ENCODE results near the gene RBPJ. TPM values are rescaled to one million over a fixed set of nuclear protein-coding genes. Genes with fewer than 3 reads are reported as not detected.

The RBPJ gene
- total RNA-seq, 6 experiments from 2014 or later = 60.9 to 71.7 (median 69.0) TPM

DNA sequence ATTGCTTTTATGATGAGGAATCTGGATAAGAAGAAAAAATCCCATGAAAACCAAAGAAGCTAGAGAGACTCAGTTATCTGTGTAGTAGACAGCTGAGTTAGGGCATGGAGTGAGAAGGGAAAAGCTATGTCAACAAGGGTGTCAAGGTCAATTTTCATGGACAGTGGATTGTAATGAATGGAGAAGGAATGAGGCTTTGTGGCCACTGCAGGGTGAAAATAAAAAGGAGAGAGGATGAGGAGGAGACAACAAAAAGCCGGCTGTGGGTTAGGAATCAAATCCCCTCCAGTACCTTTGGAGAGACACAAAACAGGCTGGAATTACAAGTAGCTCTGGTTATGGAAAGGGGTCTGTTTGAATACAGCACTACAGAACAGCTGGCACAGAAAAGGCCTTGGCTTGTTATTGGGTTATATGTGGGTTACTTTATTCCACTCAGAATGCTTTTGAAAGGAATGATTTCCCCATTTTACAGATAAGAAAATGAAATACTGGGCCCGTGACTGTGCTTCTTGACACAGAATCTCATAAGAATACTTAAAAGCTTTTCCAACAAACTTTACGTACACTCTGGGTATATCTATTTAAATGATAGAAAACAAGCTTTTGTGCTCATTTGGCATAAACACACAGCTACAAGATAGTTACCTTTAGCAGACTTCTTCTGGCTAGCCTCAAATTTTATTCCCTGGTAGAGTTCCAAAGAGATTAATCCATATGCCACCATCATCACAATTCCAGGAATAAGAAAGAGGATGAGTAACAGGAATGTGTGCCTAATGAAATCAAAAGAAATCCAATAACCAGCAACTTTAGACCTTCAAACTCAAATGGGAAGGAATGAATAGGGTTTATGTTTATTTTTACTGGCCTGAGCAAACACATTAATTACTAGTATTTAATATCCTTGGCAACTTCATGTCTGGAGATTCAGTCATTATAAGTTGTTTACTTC is 162.0 kb downstream of the RBPJ start:
- Mint-ChIP-seq H3K9me3 (no peaks in the 10 kb centered on the region), H3K4me3 (no peak overlapping the region), H3K27me3 (ENCODE audit: insufficient read depth) (peaks cover 20% of the 10 kb centered on the region), H3K27ac (no peak overlapping the region), H3K4me1 (ENCODE audit: low read depth) (no peaks in the 10 kb centered on the region), H3K36me3 (ENCODE audit: low read depth) (no peaks in the 10 kb centered on the region)
- no peak for DNase-seq
- TF ChIP-seq, protein P1, sequence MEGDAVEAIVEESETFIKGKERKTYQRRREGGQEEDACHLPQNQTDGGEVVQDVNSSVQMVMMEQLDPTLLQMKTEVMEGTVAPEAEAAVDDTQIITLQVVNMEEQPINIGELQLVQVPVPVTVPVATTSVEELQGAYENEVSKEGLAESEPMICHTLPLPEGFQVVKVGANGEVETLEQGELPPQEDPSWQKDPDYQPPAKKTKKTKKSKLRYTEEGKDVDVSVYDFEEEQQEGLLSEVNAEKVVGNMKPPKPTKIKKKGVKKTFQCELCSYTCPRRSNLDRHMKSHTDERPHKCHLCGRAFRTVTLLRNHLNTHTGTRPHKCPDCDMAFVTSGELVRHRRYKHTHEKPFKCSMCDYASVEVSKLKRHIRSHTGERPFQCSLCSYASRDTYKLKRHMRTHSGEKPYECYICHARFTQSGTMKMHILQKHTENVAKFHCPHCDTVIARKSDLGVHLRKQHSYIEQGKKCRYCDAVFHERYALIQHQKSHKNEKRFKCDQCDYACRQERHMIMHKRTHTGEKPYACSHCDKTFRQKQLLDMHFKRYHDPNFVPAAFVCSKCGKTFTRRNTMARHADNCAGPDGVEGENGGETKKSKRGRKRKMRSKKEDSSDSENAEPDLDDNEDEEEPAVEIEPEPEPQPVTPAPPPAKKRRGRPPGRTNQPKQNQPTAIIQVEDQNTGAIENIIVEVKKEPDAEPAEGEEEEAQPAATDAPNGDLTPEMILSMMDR (IDR thresholded peaks at IDR 0.05) = no peak

DNA sequence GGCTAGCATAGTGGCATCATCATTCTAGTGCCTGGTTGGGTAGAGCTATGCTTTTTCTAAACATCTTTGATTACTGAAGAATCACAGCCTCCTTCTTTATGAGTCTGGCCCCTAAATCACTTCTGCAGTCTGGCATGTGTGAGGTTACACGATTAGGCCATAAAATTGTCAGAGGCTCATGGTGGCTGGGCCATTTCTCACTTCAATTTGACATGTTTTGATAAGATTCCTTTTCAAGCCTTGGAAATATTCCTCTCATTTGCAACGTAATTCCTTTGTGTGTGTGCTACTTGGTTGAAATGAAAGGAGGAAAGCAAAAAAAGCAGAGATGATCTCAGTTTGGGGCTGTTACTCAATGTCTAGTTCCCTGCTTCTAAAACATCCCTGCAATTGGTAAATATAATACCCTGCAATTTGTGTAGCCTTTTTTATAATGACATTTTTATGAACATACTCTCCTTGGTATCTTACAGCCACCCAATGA is 163.3 kb downstream of the RBPJ start:
- Mint-ChIP-seq H3K27ac (no peak overlapping the region), H3K4me3 (no peak overlapping the region), H3K27me3 (ENCODE audit: insufficient read depth) (peaks cover 22% of the 10 kb centered on the region), H3K4me1 (ENCODE audit: low read depth) (no peaks in the 10 kb centered on the region), H3K36me3 (ENCODE audit: low read depth) (no peaks in the 10 kb centered on the region), H3K9me3 (no peaks in the 10 kb centered on the region)
- TF ChIP-seq, protein P1 (IDR thresholded peaks at IDR 0.05) = no peak
- no peak for DNase-seq

DNA sequence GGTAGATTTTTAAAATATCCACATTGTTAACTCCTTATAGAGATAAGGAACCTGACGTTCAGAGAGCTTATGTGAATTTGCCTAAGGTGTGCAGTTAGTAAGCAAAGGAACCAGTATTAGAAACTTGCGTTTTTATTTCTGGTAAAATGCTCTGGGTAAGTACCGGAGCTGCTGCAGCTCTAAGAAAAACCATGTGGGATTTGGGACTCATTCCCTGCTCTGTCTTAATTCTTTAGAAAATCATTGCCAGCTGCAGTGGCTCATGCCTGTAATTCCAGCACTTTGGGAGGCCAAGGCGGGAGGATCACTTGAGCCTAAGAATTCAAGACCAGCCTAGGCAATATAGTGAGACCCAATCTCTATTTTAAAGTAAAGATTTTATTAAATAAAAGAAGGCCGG is 163.7 kb downstream of the RBPJ start:
- TF ChIP-seq, protein P1 (IDR thresholded peaks at IDR 0.05) = no peak
- Mint-ChIP-seq H3K36me3 (ENCODE audit: low read depth) (no peaks in the 10 kb centered on the region), H3K27me3 (ENCODE audit: insufficient read depth) (peaks cover 26% of the 10 kb centered on the region), H3K4me3 (no peak overlapping the region), H3K9me3 (no peaks in the 10 kb centered on the region), H3K4me1 (ENCODE audit: low read depth) (no peaks in the 10 kb centered on the region), H3K27ac (no peak overlapping the region)
- no peak for DNase-seq

Other genes starting within 250 kb of the RBPJ start
- not detected for gene CCKAR, start 169.5 kb downstream of the RBPJ start, total RNA-seq (2021; fragmentation: NEBNext Ultra II Directional; extraction: Animal tissue kit (Norgen Biotek cat#: 25700))